ENCODE data around the gene JHY. TPM values are rescaled to one million over a fixed set of nuclear protein-coding genes. Genes with fewer than 3 reads are reported as not detected.

The JHY gene
- total RNA-seq, 1 donor from 2014 or later, result 0.91 TPM

DNA sequence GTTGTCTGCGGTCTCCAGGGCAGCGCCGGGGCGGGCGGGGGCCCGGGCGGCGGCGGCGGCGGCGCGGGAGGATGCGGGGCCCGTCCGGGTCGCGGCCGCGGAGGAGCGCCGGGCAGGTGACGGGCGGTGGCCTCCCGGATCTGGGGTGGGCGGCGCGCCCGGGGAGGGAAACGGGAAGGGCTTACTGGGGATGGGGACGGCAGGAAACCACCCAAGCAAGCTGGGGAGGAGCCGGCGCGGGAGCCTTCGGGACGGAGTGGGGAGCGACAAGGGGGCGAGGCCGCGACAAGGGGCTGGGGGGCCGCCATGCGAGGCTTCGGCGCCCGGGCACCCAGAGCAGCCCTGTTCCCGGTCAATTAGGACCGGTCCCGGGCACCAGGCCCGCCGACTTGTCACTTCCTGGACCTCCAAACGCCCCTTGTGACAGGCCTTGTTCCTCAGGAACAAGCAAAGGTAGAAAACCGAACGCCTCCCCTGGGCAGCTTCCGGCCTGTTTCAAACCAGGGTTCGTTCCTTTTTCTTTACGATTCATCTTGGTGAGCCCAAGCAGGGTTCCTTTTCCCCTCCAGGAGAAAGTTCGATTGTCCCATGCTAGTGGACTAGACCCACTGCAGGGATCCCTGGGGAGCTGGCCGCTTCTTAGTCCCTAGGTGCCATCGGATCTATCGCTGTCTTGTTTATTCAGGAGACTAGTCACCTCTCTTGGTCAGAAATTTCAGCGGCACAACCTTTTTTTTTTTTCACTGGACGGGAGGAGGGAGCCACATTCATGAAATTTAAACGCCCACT is 492 bp downstream of the JHY start:
- Mint-ChIP-seq H3K4me1 (ENCODE audit: low read depth) (peaks cover 16% of the 10 kb centered on the region), H3K27ac (peak overlapping the region; percentile 62), H3K4me3 (ENCODE audit: low read depth) (peak overlapping the region; percentile 79), H3K36me3 (ENCODE audit: low read depth) (no peaks in the 10 kb centered on the region), H3K27me3 (ENCODE audit: low read depth) (peaks cover 24% of the 10 kb centered on the region), H3K9me3 (no peaks in the 10 kb centered on the region)
- intact Hi-C loops (cut with micrococcal nuclease), result loop anchor here (2.0 to 5.0 kb wide), 2 partner anchors 26 to 99 kb away; partner anchors contain the start of gene BSX
- peak; percentile 33 for DNase-seq (ENCODE audit: low spot score)

DNA sequence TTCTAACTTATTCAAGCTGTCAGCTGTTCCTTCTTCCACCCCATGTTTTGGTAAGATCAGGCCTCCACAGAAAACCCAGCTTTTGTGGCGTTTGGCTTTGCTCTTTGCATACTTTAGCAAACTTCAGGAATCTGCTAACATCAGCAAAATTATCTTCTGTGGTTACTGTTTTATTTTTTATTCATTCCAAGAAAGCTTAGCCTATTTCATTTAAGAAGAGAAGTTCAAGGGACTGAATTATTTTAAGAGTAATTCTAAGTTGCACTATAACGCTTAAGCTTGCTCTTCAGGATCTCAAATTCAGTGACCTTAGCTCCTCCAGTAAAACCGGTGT is 1.1 kb downstream of the JHY start:
- H3K9me3 Mint-ChIP-seq, result no peaks in the 10 kb centered on the region
- intact Hi-C loops (cut with micrococcal nuclease), result loop anchor here (2.0 to 5.0 kb wide), 2 partner anchors 27 to 99 kb away; partner anchors contain the start of gene BSX
- H3K4me1 Mint-ChIP-seq (ENCODE audit: low read depth), result peaks cover 14% of the 10 kb centered on the region

DNA sequence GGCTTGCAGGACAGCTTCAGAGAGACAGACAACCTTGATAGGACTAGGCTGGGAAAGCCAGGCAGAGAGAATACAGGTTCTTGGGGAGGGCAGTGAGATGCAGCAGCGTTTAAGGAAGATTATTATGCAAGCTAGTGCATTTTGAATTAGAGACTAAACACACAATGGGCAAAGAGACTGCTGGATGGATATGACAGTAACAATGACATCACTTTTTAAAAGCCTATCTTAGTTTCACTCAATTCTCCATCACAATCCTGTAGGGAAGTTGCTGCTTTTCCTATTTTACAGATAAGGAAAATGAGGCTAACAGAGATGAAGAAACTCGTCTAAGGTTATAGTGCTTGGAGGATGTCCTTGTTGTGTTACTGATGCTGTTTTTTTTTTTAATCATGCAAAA is 5.6 kb downstream of the JHY start:
- Mint-ChIP-seq H3K27me3 (ENCODE audit: low read depth) (no peaks in the 10 kb centered on the region), H3K4me3 (ENCODE audit: low read depth) (no peak overlapping the region), H3K9me3 (no peaks in the 10 kb centered on the region), H3K36me3 (ENCODE audit: low read depth) (no peaks in the 10 kb centered on the region), H3K4me1 (ENCODE audit: low read depth) (peaks cover 8% of the 10 kb centered on the region), H3K27ac (no peak overlapping the region)
- intact Hi-C loops (cut with micrococcal nuclease), result no loop called here
- no peak for DNase-seq (ENCODE audit: low spot score)

More for the DNA sequence above, 1.1 kb downstream of the JHY start:
- peak overlapping the region; percentile 62 for H3K27ac Mint-ChIP-seq
- H3K27me3 Mint-ChIP-seq (ENCODE audit: low read depth), result peaks cover 24% of the 10 kb centered on the region
- H3K36me3 Mint-ChIP-seq (ENCODE audit: low read depth), result no peaks in the 10 kb centered on the region
- H3K4me3 Mint-ChIP-seq (ENCODE audit: low read depth), result peak overlapping the region; percentile 79
- DNase-seq (ENCODE audit: low spot score), result no peak

DNA sequence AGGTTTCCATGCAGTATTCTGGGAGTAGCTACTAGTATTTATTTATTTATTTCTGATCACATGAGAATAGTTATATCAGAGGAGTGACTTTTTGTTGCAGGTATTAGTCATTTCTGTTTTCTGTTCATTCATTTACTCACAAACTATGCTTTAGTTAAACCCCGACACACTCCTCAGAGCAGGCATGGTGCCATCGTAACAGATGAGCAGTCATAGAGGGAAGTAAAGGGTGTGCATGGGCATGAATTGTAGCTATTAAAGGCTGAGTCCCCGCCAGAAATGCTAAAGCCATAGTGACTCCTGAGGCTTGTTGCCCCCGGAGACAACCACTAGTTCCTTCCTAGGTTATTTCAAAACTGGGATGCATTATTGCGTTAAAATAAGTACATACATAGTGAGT is 10.6 kb downstream of the JHY start:
- no peak for DNase-seq (ENCODE audit: low spot score)
- intact Hi-C loops (cut with micrococcal nuclease), result no loop called here
- Mint-ChIP-seq H3K9me3 (no peaks in the 10 kb centered on the region), H3K4me1 (ENCODE audit: low read depth) (peaks cover 2% of the 10 kb centered on the region), H3K27me3 (ENCODE audit: low read depth) (peaks cover 2% of the 10 kb centered on the region), H3K36me3 (ENCODE audit: low read depth) (no peaks in the 10 kb centered on the region), H3K27ac (no peak overlapping the region), H3K4me3 (ENCODE audit: low read depth) (no peak overlapping the region)

DNA sequence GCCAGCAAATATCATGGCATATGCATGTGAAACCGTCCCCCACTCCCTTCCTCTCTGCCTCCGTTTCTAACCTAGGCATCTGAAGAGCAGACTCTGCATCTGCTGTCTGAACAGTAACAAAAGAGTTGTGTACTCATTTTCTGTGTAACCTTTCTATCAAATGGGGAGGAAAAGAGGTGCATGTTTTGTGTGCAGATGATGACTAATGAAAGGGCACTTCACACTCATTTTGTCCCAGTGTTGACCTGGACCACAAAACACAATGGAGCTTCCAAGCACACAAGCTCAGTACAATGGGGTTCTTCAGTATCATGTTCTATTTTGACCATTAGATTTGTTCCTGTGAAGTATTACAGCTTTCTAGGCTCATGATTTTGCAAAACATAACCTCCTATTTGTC is 13.0 kb downstream of the JHY start:
- Mint-ChIP-seq H3K27ac (no peak overlapping the region), H3K27me3 (ENCODE audit: low read depth) (peaks cover 2% of the 10 kb centered on the region), H3K9me3 (no peaks in the 10 kb centered on the region), H3K36me3 (ENCODE audit: low read depth) (no peaks in the 10 kb centered on the region), H3K4me3 (ENCODE audit: low read depth) (no peak overlapping the region), H3K4me1 (ENCODE audit: low read depth) (peaks cover 2% of the 10 kb centered on the region)
- intact Hi-C loops (cut with micrococcal nuclease), result no loop called here
- no peak for DNase-seq (ENCODE audit: low spot score)

DNA sequence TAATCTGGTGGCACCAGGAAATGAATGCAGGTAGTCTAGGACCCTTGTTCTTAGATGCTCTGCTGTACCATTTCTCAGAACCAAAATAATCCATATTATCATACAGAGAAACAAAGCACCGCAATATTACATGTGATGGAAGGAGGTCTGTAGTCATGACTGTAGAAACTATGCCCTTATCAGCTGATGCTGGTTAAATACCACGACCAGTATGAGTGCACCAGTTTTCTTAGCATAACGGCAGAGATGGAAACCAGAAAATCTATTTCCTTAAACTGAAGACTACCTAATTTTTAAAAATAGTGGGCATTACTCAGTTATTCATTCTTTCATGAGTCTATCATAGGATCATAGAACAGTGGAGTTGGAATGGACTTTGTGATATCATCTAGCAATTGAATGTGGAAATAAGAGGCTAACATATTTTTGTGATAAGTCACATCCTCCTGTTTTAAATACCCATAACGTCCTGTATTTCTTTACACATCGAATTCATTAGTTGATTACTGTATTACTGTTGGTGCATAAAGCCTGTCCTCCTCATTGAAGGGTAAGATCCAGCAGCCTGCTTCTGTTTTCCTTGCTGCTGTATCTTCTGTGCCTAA is 15.1 kb downstream of the JHY start:
- intact Hi-C loops (cut with micrococcal nuclease), result no loop called here
- Mint-ChIP-seq H3K9me3 (no peaks in the 10 kb centered on the region), H3K4me3 (ENCODE audit: low read depth) (no peak overlapping the region), H3K27ac (no peak overlapping the region), H3K4me1 (ENCODE audit: low read depth) (peaks cover 2% of the 10 kb centered on the region), H3K36me3 (ENCODE audit: low read depth) (no peaks in the 10 kb centered on the region), H3K27me3 (ENCODE audit: low read depth) (peaks cover 2% of the 10 kb centered on the region)
- DNase-seq (ENCODE audit: low spot score), result no peak

DNA sequence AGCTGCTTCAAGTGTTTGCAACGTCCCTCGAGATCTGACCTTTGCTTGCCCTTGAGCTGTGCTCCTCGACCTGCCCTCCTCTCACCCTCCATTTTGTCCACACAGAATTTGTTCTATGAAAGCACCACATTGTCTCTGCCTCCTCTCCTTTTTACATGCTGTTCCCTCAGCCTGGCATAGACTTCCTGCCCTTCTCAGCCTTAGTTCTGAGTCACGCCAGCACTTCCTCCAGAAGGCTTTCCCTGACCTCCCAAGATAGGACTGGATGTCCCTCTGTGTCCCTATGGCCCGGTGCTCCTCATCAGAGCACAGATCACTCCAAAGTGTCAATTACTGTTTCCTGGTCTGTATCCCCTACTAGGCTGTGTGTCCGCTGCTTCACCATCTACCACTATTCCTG is 16.2 kb downstream of the JHY start:
- H3K27me3 Mint-ChIP-seq (ENCODE audit: low read depth), result peaks cover 2% of the 10 kb centered on the region
- intact Hi-C loops (cut with micrococcal nuclease), result no loop called here
- H3K36me3 Mint-ChIP-seq (ENCODE audit: low read depth), result no peaks in the 10 kb centered on the region
- no peak overlapping the region for H3K27ac Mint-ChIP-seq
- DNase-seq (ENCODE audit: low spot score), result no peak
- H3K9me3 Mint-ChIP-seq, result no peaks in the 10 kb centered on the region
- H3K4me3 Mint-ChIP-seq (ENCODE audit: low read depth), result no peak overlapping the region
- peaks cover 2% of the 10 kb centered on the region for H3K4me1 Mint-ChIP-seq (ENCODE audit: low read depth)

DNA sequence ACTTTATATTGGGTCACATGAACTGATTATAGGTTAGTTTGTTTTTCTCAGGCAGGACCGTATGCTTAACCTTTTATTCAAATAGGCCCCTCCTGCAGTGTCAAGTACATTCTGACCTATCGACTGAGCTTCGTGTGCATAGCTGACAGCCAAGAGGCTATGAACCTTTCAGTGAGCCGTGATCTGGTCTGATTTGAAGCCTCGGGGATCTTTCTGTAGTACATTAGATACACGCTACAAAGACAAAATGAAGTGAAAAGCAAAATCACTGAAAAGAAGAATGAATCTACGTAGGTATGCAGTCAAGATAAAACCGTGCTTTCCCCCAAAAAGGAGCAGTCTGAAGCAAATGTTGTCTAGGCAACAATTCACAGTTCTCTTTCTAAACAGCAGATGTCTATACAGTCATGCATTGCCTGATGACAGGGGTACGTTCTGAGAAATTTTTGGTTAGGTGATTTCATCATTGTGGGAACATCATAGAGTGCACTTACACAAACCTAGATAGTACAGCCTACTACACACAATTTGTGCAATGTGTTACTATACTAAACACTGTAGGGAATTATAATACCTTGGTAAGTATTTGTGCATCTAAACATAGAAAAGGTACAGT is 18.1 kb downstream of the JHY start:
- Mint-ChIP-seq H3K9me3 (no peaks in the 10 kb centered on the region), H3K4me3 (ENCODE audit: low read depth) (no peak overlapping the region), H3K4me1 (ENCODE audit: low read depth) (no peaks in the 10 kb centered on the region), H3K36me3 (ENCODE audit: low read depth) (no peaks in the 10 kb centered on the region), H3K27me3 (ENCODE audit: low read depth) (no peaks in the 10 kb centered on the region), H3K27ac (no peak overlapping the region)
- DNase-seq (ENCODE audit: low spot score), result no peak
- intact Hi-C loops (cut with micrococcal nuclease), result no loop called here

DNA sequence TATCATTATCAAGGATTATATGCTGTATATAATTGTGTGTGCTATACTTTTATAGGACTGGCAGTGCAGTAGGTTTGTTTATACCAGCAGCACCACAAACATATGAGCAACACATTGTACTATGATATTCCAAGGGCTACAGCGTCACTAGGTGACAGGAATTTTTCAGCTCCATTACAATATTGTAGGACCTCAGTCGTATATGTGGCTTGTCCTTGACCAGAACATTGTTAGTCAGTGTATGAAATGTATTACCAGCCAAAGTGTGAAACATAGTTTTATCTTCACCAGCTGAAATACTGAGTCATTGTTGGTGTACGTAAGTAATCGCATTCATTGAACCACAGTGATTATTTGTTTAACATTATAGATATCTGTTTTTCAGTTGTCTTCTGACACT is 20.4 kb downstream of the JHY start:
- Mint-ChIP-seq H3K36me3 (ENCODE audit: low read depth) (no peaks in the 10 kb centered on the region), H3K4me1 (ENCODE audit: low read depth) (no peaks in the 10 kb centered on the region), H3K27me3 (ENCODE audit: low read depth) (no peaks in the 10 kb centered on the region), H3K27ac (no peak overlapping the region), H3K9me3 (no peaks in the 10 kb centered on the region), H3K4me3 (ENCODE audit: low read depth) (no peak overlapping the region)
- DNase-seq (ENCODE audit: low spot score), result no peak
- intact Hi-C loops (cut with micrococcal nuclease), result no loop called here

DNA sequence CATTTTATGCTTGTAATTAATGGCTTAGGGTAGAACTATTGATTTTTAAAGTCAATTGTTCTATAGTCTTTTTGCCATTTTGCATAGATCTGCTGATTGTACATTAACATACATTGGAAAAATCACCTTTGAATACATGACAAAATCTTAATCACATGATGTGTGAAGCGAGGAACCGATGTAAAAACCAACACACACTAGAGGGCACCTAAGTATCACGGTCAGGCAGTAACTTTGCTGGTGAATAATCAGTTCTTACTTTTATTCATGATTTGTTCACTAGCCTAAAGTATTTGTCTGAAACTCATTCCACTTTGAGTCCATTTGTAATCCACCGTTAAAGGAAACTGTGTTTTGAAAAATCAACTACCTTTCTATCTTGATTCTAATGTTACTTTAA is 28.2 kb downstream of the JHY start:
- no peaks in the 10 kb centered on the region for H3K36me3 Mint-ChIP-seq (ENCODE audit: low read depth)
- no peak overlapping the region for H3K4me3 Mint-ChIP-seq (ENCODE audit: low read depth)
- no peaks in the 10 kb centered on the region for H3K9me3 Mint-ChIP-seq
- no peak for DNase-seq (ENCODE audit: low spot score)
- no peak overlapping the region for H3K27ac Mint-ChIP-seq
- intact Hi-C loops (cut with micrococcal nuclease), result loop anchor here (1.0 kb wide), 1 partner anchor 113 kb away; no protein-coding TSS in a partner anchor
- H3K4me1 Mint-ChIP-seq (ENCODE audit: low read depth), result no peaks in the 10 kb centered on the region
- H3K27me3 Mint-ChIP-seq (ENCODE audit: low read depth), result no peaks in the 10 kb centered on the region

DNA sequence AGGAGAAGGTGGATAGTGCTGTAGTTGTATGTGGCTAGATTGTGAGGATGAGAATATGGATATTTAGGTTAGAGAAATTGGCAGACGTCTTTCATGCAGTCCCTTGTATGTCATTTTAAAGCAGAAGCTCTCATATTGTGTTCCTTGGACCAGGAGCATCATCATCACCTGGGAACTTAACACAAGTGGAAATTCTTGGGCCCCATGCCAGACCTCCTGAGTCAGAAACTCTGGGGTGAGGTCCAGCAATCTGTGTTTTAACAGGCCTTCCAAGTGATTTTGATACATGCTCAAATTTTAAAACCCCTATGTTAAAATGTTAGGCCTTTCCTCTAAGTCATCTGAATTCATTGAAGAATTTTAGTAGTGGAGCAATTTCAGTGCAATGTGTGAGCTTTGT is 34.8 kb downstream of the JHY start:
- intact Hi-C loops (cut with micrococcal nuclease), result no loop called here
- Mint-ChIP-seq H3K4me1 (ENCODE audit: low read depth) (no peaks in the 10 kb centered on the region), H3K4me3 (ENCODE audit: low read depth) (no peak overlapping the region), H3K36me3 (ENCODE audit: low read depth) (no peaks in the 10 kb centered on the region), H3K27me3 (ENCODE audit: low read depth) (no peaks in the 10 kb centered on the region), H3K27ac (no peak overlapping the region), H3K9me3 (no peaks in the 10 kb centered on the region)
- no peak for DNase-seq (ENCODE audit: low spot score)

DNA sequence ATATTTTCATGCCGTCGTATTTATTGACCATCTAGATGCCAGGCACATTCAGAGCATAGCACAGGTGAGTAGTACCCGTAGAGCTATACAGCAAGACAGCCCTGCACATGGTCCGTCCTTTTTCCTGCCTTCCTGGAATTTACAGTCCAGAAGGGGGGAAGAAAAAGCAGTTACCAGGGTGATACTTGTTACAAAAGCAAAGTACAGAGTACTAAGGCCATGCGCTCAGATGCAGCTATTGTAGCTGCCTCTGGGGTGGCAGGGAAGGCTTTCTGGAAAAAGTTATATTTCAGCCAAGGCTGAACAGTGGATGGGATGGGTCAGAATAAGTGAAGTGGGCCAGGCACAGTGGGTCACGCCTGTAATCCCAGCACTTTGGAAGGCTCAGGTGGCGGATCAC is 36.2 kb downstream of the JHY start:
- H3K4me3 Mint-ChIP-seq (ENCODE audit: low read depth), result no peak overlapping the region
- no peaks in the 10 kb centered on the region for H3K36me3 Mint-ChIP-seq (ENCODE audit: low read depth)
- H3K27me3 Mint-ChIP-seq (ENCODE audit: low read depth), result no peaks in the 10 kb centered on the region
- DNase-seq (ENCODE audit: low spot score), result no peak
- H3K9me3 Mint-ChIP-seq, result no peaks in the 10 kb centered on the region
- no peak overlapping the region for H3K27ac Mint-ChIP-seq
- no peaks in the 10 kb centered on the region for H3K4me1 Mint-ChIP-seq (ENCODE audit: low read depth)
- intact Hi-C loops (cut with micrococcal nuclease), result no loop called here

DNA sequence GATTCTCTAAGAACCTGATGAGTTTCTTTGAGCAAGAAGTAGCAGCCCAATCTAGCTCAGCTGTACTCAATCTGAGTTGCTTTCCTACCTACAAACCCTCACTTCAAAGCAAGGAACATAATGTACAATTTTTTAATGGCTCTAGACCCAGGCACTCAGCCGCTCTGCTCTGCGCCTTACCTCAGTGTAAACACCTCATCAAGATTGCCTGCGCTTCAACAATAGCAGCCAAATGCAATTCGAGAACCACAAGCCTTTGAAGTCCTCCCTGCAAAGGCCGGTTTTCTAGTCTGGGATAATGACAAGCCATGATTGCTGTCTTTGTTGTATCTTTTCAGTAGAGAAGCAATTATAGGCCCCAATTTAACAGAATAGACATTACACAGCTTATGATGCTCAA is 38.0 kb downstream of the JHY start:
- H3K36me3 Mint-ChIP-seq (ENCODE audit: low read depth), result no peaks in the 10 kb centered on the region
- H3K9me3 Mint-ChIP-seq, result no peaks in the 10 kb centered on the region
- H3K27ac Mint-ChIP-seq, result no peak overlapping the region

More for the DNA sequence above, 38.0 kb downstream of the JHY start:
- intact Hi-C loops (cut with micrococcal nuclease), result no loop called here
- no peak for DNase-seq (ENCODE audit: low spot score)
- no peaks in the 10 kb centered on the region for H3K4me1 Mint-ChIP-seq (ENCODE audit: low read depth)
- no peak overlapping the region for H3K4me3 Mint-ChIP-seq (ENCODE audit: low read depth)
- no peaks in the 10 kb centered on the region for H3K27me3 Mint-ChIP-seq (ENCODE audit: low read depth)
